GM18868 (cell line): ENCODE measurements around the gene ASCC2.
A peak's percentile ranks its signal among the peaks of the same experiment; 100 is the strongest.

Source experiments
- ATAC-seq: cut with Tn5 transposase; IDR thresholded peaks from one replicate; pipeline ENCODE4 v1.9.1; 2021; ENCODE audit warnings: mild to moderate bottlenecking, moderate library complexity; ENCODE audit not compliant: unreplicated experiment

The ASCC2 gene

DNA sequence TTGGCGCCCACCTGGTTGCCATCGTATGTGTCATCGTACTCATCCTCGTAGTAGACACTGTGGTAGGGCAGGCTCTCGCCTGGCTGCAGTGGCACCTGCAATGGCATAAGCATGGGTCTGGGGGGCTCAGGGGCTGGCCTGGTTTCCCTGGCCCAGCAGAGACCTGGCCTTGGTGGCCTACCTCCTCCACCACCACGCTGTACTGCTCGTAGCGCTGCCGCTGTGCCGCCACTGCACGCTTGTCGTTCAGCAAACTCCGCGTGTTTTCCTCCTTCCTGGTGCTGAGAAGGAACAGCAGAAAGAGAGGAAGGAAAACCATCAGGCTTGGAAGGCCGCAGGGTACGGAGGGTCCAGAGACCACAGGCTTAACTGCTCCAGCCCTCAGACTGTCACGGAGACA lies 44.7 kb downstream of the ASCC2 start:
- no peak for ATAC-seq

DNA sequence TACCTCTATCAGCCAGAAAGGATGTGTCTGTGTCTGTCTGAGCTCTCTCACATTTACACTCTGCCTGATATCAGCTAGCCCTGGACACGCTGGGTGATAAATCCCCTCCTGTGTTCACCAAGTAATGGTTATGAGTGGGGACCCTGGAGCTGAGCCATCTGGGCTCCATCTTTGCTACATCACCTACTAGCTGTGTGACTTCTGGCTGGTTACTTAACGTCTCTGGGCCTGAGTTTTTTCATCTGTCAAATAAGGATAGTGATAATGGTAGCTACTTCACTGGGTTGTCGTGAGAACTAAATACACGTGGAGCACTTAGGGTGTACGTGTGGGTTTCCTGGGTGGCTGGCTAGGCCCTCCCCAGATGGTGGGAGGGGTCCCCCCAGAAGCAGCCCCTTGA lies 48.0 kb downstream of the ASCC2 start:
- ATAC-seq = no peak

- no peak for ATAC-seq
Measured at GRCh38 chr22:29788339-29789279, 49.5 kb downstream of the ASCC2 start.

- no peak for ATAC-seq
Measured at GRCh38 chr22:29787371-29787980, 50.6 kb downstream of the ASCC2 start.

DNA sequence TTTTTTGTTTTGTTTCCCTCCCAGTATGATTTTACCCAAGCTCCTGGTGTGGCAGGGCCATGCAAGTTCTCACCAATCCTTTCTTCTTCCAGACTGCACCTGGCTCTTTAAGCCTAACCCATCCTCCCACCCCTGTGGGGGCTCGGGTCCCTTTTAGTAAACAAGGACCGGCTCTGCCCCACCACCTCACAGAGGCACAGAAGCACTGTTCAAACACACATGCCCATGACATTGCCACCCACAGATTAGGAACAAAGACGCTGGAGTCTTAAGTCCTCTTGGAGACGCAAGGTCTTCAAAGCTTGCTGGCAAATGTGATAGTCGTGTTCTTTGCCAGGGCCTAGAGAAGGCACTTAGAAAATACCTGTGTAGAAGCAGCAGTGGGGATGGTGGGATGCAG lies 52.0 kb downstream of the ASCC2 start:
- no peak for ATAC-seq

- no peak for ATAC-seq
Measured at GRCh38 chr22:29784451-29785361, 53.4 kb downstream of the ASCC2 start.

DNA sequence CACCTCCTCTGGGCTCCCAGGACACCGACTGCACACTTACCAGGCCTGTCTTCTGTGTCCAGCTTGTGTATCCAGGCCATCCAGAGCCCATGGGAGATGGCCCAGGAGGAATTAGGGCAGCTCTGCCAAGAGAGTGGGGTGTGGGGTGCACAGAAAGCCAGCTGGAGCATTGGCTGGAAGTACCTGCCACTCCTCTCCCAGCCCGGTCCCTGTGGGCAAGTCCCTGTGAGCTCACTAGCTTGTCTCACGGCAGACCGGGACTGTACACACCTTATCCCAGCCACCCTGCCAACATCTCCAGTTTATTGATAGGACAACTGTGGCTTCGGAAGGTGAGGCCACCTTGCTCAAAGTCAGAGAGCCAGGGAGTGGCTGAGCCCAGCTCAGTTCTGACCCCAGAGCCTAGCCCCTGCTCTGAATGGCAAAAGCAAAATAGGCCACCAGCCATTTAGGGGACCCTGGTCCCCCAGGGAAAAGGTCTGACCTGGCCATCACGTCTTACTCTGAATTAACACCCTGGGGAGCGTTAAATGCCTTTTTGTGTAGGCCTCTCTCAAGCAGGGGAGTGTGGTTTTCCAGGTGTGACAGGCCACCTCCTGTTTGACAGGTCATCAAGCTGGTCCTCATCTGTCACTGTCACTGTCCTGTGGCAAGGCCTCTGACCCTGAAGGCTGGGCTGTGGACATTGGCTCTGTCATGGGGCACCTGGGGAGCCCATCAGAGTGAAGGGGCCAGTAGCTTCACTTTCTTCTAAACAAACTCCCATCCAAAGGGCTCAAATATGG lies 55.8 kb downstream of the ASCC2 start:
- no peak for ATAC-seq

DNA sequence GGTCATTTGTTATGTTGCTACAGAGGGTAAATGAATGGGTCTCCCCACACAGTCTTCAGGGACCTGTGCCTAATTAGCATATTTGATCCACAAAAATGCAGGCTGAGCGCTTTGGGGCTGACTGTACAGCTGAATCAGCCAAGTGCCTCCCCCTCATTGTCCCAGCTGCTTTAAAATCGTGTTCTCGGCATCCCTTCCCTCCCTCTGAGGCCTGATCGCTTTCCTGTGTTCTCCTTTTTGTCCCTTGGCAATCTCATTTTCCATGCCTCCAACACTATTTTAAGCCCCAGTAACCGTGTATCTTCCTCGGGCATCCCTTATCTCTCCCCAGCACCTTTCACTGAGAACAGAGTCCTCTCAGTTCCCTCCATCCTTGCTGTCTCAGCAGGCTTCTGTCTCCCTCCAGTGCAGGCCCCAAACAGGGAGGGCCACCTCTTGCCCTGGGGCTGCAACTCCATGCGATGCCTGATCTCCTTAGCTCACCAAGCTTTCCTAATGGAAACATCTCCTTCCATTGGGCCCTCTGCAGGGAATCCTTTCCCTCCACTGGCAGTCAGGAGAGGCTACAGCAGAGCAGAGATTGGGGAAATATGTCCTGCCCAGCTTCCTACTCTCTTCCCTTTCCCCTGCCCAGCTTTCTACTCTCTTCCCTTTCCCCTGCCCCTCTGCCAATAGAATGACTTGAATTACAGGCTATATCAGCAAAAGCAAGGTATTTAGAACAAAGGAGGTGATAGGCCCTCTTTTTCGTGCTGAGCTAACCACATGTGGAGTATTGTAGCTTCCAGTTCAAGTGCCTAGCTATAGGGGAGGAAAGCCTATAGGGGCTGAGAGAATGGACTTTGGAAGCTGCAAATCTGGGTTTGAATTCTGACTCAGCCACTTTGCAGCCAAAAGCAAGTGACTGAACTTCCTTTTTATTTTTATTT lies 57.1 kb downstream of the ASCC2 start:
- ATAC-seq = no peak

GRCh38 chr22:29780220-29780619 lies 57.9 kb downstream of the ASCC2 start:
- ATAC-seq = no peak

DNA sequence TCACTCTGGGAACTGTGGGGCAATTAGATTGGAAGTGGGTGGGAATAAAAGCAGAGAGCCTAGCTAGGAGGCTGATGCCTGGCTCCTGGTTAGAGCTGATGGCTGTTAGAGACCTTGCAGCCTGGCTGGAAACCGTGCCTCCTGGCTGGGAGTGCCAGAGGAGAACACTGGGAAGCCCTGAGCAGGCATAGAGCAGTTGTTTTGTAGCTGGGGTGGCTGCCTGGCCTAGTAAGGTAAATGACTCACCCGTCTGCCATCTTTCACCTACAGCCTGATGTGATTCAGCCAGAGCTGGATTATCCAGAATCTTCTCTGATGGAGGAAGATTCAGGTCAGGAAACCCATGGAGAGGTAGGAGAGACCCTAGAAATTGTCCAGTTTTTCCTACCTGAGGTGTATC lies 64.8 kb downstream of the ASCC2 start:
- no peak for ATAC-seq

- ATAC-seq = no peak
Measured at GRCh38 chr22:29772170-29772641, 65.9 kb downstream of the ASCC2 start.

GRCh38 chr22:29769723-29770321 lies 68.3 kb downstream of the ASCC2 start:
- no peak for ATAC-seq

DNA sequence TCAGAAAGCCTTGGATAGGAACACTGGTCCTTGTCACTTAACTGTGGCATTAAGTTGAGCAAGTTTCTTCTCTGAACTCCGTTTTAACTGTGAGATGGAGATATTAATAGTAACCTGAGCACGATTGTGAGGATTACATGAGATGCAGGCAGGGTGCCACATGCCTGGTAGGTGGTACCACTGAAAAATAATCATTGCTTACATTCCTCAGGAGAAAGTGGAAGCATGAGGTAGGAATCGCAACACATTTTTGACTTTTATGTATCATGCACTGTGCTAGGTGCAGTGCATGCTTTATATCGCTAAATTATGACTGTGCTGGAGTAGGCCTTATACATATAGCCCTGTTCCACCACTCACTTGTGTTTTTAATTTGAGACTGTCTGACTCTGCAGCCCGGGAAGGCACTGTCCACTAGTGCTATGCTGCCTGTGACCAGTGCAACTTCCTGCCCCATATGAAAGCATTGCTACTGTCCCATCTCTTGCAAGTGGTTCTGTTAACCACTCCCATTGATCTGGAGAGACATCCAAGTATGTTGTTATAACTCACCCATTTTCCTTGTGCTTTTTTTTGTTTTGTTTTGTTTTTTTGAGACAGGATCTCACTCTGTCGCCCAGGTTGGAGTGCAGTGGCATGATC lies 69.9 kb downstream of the ASCC2 start:
- no peak for ATAC-seq

DNA sequence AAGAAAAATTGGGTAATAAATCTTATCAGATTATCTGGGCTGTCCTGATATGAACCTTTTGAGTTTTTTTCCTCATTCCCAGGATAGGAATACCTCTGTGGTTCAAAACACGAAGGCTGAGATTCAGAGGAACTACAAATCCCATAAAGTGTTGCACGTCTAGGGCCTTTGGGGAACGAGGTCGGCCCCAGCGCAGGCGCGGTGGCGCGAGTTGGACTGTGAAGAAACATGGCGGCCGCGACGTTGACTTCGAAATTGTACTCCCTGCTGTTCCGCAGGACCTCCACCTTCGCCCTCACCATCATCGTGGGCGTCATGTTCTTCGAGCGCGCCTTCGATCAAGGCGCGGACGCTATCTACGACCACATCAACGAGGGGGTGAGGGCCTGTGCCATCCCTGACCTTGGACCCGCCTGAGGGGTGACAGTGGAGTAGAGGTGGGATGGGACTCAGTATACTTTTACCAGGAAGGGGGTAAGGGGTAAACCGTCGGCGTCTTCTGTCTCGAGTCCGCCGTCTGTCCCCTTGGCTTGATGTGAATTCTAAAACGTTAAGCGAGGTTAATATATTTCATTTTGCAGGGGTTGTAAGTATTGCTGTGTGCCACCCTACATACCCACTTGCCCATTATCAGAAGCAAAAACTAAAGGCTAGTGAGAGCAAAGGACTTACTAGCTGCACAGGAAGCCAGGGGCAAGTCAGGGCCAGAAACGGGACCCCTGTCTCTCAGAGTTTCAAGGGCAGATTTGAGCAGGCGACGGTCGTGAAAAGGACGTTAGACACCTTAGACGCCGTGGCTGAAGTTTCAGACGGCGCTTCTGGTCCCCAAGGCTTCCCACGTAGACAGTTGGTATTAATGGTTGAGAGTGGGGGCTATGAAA lies 70.7 kb downstream of the ASCC2 start, which contains the start of gene UQCR10:
Gene UQCR10, plus strand, starts transcription at position 199 of the 881 bp plus-strand sequence. Its CDS starts 30 bp downstream, at position 229.
- peak; percentile 60 for ATAC-seq

- ATAC-seq = peak; percentile 85
Measured at GRCh38 chr22:29766632-29767170, 71.4 kb downstream of the ASCC2 start, which contains the start of gene ZMAT5. Gene ZMAT5, minus strand, starts transcription at chr22:29767007. Its CDS starts 18,463 bp downstream, at chr22:29748544.

DNA sequence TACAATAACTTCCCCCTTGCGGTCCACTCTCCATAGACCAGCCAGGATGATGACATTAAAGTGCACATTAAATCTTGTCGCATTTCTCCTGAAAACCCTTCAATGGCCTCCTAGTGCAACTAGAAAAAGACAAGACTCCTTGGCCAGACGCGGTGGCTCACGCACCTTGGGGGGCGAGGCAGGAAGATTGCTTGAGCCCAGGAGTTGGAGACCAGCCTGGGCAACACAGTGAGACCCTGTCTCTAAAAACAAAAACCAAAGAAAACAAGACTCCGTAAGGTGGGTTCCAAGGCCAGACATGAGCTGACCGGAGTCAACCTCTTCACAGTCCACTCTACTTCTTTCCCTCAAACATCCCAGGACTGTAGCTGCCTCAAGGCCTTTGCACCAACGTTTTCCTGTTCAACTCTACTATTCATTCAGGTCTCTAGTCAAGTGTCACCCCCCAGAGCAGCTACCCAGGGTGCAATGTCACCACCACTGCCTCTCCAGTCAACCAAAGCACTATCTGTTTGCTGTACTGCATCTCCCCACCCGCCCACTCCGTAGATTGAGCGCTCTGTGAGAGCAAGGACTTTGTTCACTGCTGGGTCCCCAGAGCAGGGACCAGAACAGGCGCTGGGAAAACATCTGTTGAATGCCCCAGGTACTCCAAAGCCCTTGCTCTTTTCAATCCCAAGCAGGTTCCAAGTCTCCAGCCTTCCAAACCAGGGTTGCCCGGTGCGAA lies 72.0 kb downstream of the ASCC2 start:
- ATAC-seq = peak; percentile 23
